EH (cell line): ENCODE results near the gene RTP1.

Experiments used
- DNase-seq: peaks from one replicate; pipeline ENCODE4 v3.0.0-alpha.2; 2015; ENCODE audit warnings: low read depth

RTP1 gene

GRCh38 chr3:187242435-187242834 is 45.1 kb downstream of the RTP1 start:
- DNase-seq = peak; percentile 45

- DNase-seq = no peak
These were observed 45.6 kb downstream of the RTP1 start for GRCh38 chr3:187242900-187243299.

DNA sequence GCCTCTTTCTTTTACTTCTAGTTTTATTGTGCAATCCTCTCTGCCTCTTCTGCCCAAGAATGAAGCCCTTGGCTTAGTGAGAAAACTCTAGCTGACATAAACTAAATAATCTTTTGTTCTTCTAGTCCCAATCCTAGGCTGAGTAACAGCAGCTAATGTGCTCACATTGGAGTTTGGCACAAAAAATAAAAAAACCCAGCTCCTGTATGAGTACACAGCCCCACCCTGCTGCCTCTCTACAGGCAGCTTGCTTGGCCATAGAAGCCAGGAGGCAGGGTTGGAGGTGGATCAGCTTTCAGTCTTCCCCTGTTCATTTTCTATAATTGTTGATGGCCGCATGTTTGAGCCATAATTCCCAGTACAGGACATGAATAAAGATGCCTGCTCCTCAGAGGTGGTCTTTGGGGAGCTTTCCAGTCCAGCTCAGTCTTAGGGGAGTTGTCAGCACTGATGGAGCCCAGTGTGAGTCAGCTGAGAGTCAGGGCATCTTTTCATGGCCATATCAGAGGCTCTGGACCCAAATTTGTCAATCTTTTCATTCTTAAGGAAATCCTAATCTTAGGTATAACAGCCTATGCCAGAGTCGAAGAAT is 46.7 kb downstream of the RTP1 start:
- no peak for DNase-seq

- peak; percentile 63 for DNase-seq
These were observed 50.1 kb downstream of the RTP1 start for GRCh38 chr3:187247398-187247797.
